HCT116 (cell line): Measurements from ENCODE around the gene DCUN1D5. TPM values are rescaled to one million over a fixed set of nuclear protein-coding genes. Genes with fewer than 3 reads are reported as not detected.

Experiments used
- ATAC-seq: fragments of 200-7000 bp; cut with Tn5 transposase; 2 replicates; pipeline ENCODE4 v1.9.1; 2020; ENCODE audit warnings: mild to moderate bottlenecking, moderate library complexity
- BruUV-seq: library from RNA; stranded (reverse); fragments of 400-500 nt; replicated peaks from 2 replicates; lab custom pipeline; 2021; lab: Mats Ljungman, UMichigan
- CTCF ChIA-PET: fragments of 300-600 bp; sonication (Branson Sonifier 250); formaldehyde crosslinking; loops from one replicate; lab custom pipeline; 2021; ENCODE audit warnings: antibody characterized with exemption; lab: Charles Lee
- POLR2A ChIA-PET: fragments of 300-600, 350-600 bp; sonication (Branson Sonifier 250); formaldehyde crosslinking; loops from one replicate; lab custom pipeline; 2021; ENCODE audit warnings: antibody characterized with exemption; lab: Charles Lee
- RAD21 ChIA-PET, 2 experiments: fragments of 300-600 bp; sonication (Branson Sonifier 250); formaldehyde crosslinking; loops; one replicate each; lab custom pipeline; 2023; ENCODE audit warnings: low total read pairs in 2 of 2; ENCODE audit not compliant: uncharacterized antibody in 2 of 2, unreplicated experiment in 2 of 2, low non-redundant PET in 1 of 2; lab: Charles Lee
- DNase-seq: peaks from one replicate; pipeline ENCODE4 v3.0.0-alpha.2; 2010; ENCODE audit warnings: low read depth, low spot score
- H2AFZ ChIP-seq: fragments of 200-600 bp; shearing (Covaris generic), sonication (generic); 2 replicates; pipeline ENCODE4 v1.6.1; 2017; ENCODE audit warnings: low read depth, mixed run types, mixed read lengths, antibody characterized with exemption, low read length; ENCODE audit not compliant: poor library complexity, severe bottlenecking
- H3K27ac ChIP-seq: 2 replicates; pipeline ENCODE4 v1.5.1; 2012; ENCODE audit warnings: low read depth, low read length
- H3K27me3 ChIP-seq: fragments of 200-600 bp; sonication (generic); 2 replicates; pipeline ENCODE4 v1.6.1; 2016; ENCODE audit warnings: mixed run types, low read length, mixed read lengths; ENCODE audit not compliant: insufficient read depth
- H3K36me3 ChIP-seq, 2 experiments: fragments of 200-500 bp in 1 of 2; fragments of 200-600 bp in 1 of 2; sonication (Bioruptor generic) in 1 of 2; sonication (generic) in 1 of 2; 2 replicates each; pipeline versions ENCODE4 v1.5.1 to v1.6.1; 2014 to 2016; ENCODE audit warnings: low read length in 2 of 2, inconsistent platforms in 1 of 2, mixed read lengths in 1 of 2, mixed run types in 1 of 2; ENCODE audit not compliant: insufficient read depth in 2 of 2, control insufficient read depth in 1 of 2
- H3K4me1 ChIP-seq, 2 experiments: fragments of 200-600 bp in 1 of 2; sonication (generic) in 1 of 2; 2 replicates each; pipeline versions ENCODE4 v1.5.1 to v1.6.1; 2012 to 2017; ENCODE audit warnings: low read length in 2 of 2, inconsistent platforms in 1 of 2, mild to moderate bottlenecking in 1 of 2, mixed read lengths in 1 of 2, mixed run types in 1 of 2, moderate library complexity in 1 of 2; ENCODE audit not compliant: insufficient read depth in 2 of 2, control insufficient read depth in 1 of 2
- H3K4me2 ChIP-seq: fragments of 200-600 bp; sonication (generic); 2 replicates; pipeline ENCODE4 v1.6.1; 2017; ENCODE audit warnings: mixed run types, low read length, mixed read lengths
- H3K4me3 ChIP-seq, 2 experiments: fragments of 200-600 bp in 1 of 2; sonication (generic) in 1 of 2; replicated peaks in 1 of 2; 2 replicates each; pipeline ENCODE4 v1.5.1; 2011 to 2016; ENCODE audit warnings: low read length in 2 of 2, control low read depth in 1 of 2, low read depth in 1 of 2, mild to moderate bottlenecking in 1 of 2, mixed read lengths in 1 of 2, mixed run types in 1 of 2
- H3K79me2 ChIP-seq: fragments of 200-600 bp; sonication (generic); 2 replicates; pipeline ENCODE4 v1.6.1; 2017; ENCODE audit warnings: mild to moderate bottlenecking, mixed run types, low read length, moderate library complexity, mixed read lengths; ENCODE audit not compliant: insufficient read depth
- H3K9ac ChIP-seq: fragments of 200-600 bp; sonication (generic); 2 replicates; pipeline ENCODE4 v1.6.1; 2016; ENCODE audit warnings: low read length, mixed read lengths
- H3K9me2 ChIP-seq: fragments of 200-600 bp; sonication (generic), shearing (Covaris generic); 2 replicates; pipeline ENCODE4 v1.6.1; 2017; ENCODE audit warnings: mixed run types, mild to moderate bottlenecking, moderate library complexity; ENCODE audit not compliant: insufficient read depth
- H3K9me3 ChIP-seq, 2 experiments: fragments of 200-500 bp in 1 of 2; fragments of 200-600 bp in 1 of 2; sonication (Bioruptor generic) in 1 of 2; sonication (generic) in 1 of 2; 2 replicates each; pipeline ENCODE4 v1.6.1; 2014 to 2017; ENCODE audit warnings: low read length in 2 of 2, mixed read lengths in 2 of 2, inconsistent platforms in 1 of 2, low read depth in 1 of 2, mild to moderate bottlenecking in 1 of 2, mixed run types in 1 of 2, moderate library complexity in 1 of 2; ENCODE audit not compliant: control insufficient read depth in 1 of 2, insufficient read depth in 1 of 2
- H4K20me1 ChIP-seq: fragments of 200-600 bp; sonication (generic), shearing (Covaris generic); 2 replicates; pipeline ENCODE4 v1.6.1; 2017; ENCODE audit warnings: mixed run types, mild to moderate bottlenecking, moderate library complexity; ENCODE audit not compliant: insufficient read depth
- CBX3 ChIP-seq: IDR thresholded peaks from 2 replicates; pipeline ENCODE4 v1.6.1; 2012; ENCODE audit warnings: low read depth
- CEBPB ChIP-seq: IDR thresholded peaks from 2 replicates; pipeline ENCODE4 v1.6.1; 2012; ENCODE audit warnings: low read depth
- EGR1 ChIP-seq: IDR thresholded peaks from 2 replicates; pipeline ENCODE4 v1.6.1; 2012; ENCODE audit warnings: low read depth
- ELF1 ChIP-seq: IDR thresholded peaks from 2 replicates; pipeline ENCODE4 v1.6.1; 2012; ENCODE audit warnings: low read depth, borderline replicate concordance
- EZH2phosphoT487 ChIP-seq: fragments of 200-600 bp; IDR thresholded peaks from 2 replicates; pipeline ENCODE4 v1.6.1; 2018; ENCODE audit warnings: antibody characterized with exemption, borderline replicate concordance
- FOSL1 ChIP-seq: IDR thresholded peaks from 2 replicates; pipeline ENCODE4 v1.6.1; 2012; ENCODE audit warnings: low read depth
- JUND ChIP-seq: IDR thresholded peaks from 2 replicates; pipeline ENCODE4 v1.6.1; 2012
- POLR2A ChIP-seq: IDR thresholded peaks from 2 replicates; pipeline ENCODE4 v1.7.0; 2011; ENCODE audit warnings: borderline replicate concordance; ENCODE audit not compliant: insufficient read depth, insufficient read length; ENCODE audit errors: extremely low read depth
- POLR2AphosphoS5 ChIP-seq: IDR thresholded peaks from 2 replicates; pipeline ENCODE4 v1.6.1; 2011; ENCODE audit warnings: mild to moderate bottlenecking, low read depth, low read length, moderate library complexity
- RAD21 ChIP-seq: IDR thresholded peaks from 2 replicates; pipeline ENCODE4 v1.6.1; 2012; ENCODE audit warnings: low read depth, mild to moderate bottlenecking
- SP1 ChIP-seq: IDR thresholded peaks from 2 replicates; pipeline ENCODE4 v1.6.1; 2012; ENCODE audit warnings: low read depth
- SRF ChIP-seq: IDR thresholded peaks from 2 replicates; pipeline ENCODE4 v1.6.1; 2012; ENCODE audit warnings: low read depth
- TCF7L2 ChIP-seq: IDR thresholded peaks from 2 replicates; pipeline ENCODE4 v1.7.0; 2011; ENCODE audit warnings: borderline replicate concordance, inconsistent platforms; ENCODE audit not compliant: insufficient read depth, insufficient read length; ENCODE audit errors: extremely low read depth
- YY1 ChIP-seq: IDR thresholded peaks from 2 replicates; pipeline ENCODE4 v1.6.1; 2011; ENCODE audit warnings: low read length, low read depth, moderate library complexity, mild to moderate bottlenecking; ENCODE audit not compliant: insufficient replicate concordance; ENCODE audit errors: extremely low read depth
- intact Hi-C: fragments of 100-400 bp; cut with micrococcal nuclease; formaldehyde crosslinking; loops from 2 replicates; pipeline ENCODE4 v1.10.0; 2022
- total RNA-seq: library from RNA; stranded (reverse); gene quantifications from one replicate; pipeline ENCODE4 v1.2.1, GENCODE V29; 2021; ENCODE audit not compliant: unreplicated experiment
- TF ChIP-seq, protein P1 (sequence below), 3 experiments: fragments of 200-600 bp in 1 of 3; sonication (generic) in 1 of 3; IDR thresholded peaks in 2 of 3; conservative IDR thresholded peaks in 1 of 3; 2 replicates each; pipeline ENCODE4 v1.5.1; 2012 to 2017; ENCODE audit warnings: low read depth in 2 of 3, low read length in 2 of 3, antibody characterized with exemption in 1 of 3, borderline replicate concordance in 1 of 3, control low read depth in 1 of 3, mild to moderate bottlenecking in 1 of 3, mixed read lengths in 1 of 3, mixed run types in 1 of 3, moderate library complexity in 1 of 3; ENCODE audit not compliant: insufficient read depth in 1 of 3

DCUN1D5 gene
- total RNA-seq, 1 experiment from 2014 or later: 60.1 TPM

DNA sequence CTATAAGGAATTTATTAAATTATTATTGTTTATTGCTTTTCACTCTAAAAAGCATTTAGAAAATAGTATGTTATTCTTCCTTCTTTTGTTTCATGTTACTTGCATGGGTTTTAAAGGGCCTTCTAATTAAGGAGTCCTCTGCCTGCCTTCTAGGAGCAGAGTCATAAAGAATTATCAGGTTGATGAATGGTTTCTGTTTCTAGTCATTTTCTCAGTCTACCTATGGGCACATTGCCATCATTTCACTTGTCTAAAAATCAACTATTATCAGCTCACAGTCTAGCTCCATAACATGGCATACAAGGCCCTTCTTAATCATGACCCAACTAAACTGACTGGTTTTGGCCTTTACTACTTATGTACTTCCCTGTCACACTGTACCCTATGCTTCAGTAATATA is 33.5 kb upstream of the DCUN1D5 start:
- Histone ChIP-seq H3K9me2 (no peaks in the 10 kb centered on the region), H3K4me2 (no peak overlapping the region), H2AFZ (peak overlapping the region; percentile 26), H3K9ac (no peak overlapping the region), H3K4me3 (no peak overlapping the region), H4K20me1 (no peaks in the 10 kb centered on the region), H3K9me3 (no peaks in the 10 kb centered on the region), H3K27me3 (no peaks in the 10 kb centered on the region), H3K4me1 (no peaks in the 10 kb centered on the region), H3K27ac (no peak overlapping the region), H3K79me2 (no peaks in the 10 kb centered on the region), H3K36me3 (no peaks in the 10 kb centered on the region)
- TF ChIP-seq POLR2AphosphoS5: no peak
- no peak for TF ChIP-seq EZH2phosphoT487
- TF ChIP-seq POLR2A: no peak
- TF ChIP-seq RAD21: no peak
- no peak for TF ChIP-seq CBX3
- TF ChIP-seq FOSL1: no peak
- no peak for TF ChIP-seq SRF
- no peak for TF ChIP-seq TCF7L2
- no peak for TF ChIP-seq YY1
- no peak for TF ChIP-seq JUND
- TF ChIP-seq, protein P1, sequence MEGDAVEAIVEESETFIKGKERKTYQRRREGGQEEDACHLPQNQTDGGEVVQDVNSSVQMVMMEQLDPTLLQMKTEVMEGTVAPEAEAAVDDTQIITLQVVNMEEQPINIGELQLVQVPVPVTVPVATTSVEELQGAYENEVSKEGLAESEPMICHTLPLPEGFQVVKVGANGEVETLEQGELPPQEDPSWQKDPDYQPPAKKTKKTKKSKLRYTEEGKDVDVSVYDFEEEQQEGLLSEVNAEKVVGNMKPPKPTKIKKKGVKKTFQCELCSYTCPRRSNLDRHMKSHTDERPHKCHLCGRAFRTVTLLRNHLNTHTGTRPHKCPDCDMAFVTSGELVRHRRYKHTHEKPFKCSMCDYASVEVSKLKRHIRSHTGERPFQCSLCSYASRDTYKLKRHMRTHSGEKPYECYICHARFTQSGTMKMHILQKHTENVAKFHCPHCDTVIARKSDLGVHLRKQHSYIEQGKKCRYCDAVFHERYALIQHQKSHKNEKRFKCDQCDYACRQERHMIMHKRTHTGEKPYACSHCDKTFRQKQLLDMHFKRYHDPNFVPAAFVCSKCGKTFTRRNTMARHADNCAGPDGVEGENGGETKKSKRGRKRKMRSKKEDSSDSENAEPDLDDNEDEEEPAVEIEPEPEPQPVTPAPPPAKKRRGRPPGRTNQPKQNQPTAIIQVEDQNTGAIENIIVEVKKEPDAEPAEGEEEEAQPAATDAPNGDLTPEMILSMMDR (IDR thresholded peaks at IDR 0.05 in 2 of 3, conservative IDR thresholded peaks at IDR 0.05 in 1 of 3; ENCODE audit: borderline replicate concordance in 1 of 3, insufficient read depth in 1 of 3, low read depth in 2 of 3, low read length in 2 of 3): no peak
- no peak for TF ChIP-seq EGR1
- no peak for TF ChIP-seq CEBPB
- TF ChIP-seq ELF1: no peak
- no peak for TF ChIP-seq SP1
- ChIA-PET POLR2A (no interaction called here), CTCF (no interaction called here), RAD21 (no interaction called here)
- intact Hi-C loops: no loop called here
- no TSS peak for BruUV-seq
- no peak for ATAC-seq
- DNase-seq: no peak
